Measurements from ENCODE around the gene JMJD1C. TPM values are rescaled to one million over a fixed set of nuclear protein-coding genes. Genes with fewer than 3 reads are reported as not detected.
A peak's percentile ranks its signal among the peaks of the same experiment; 100 is the strongest.

JMJD1C gene
- total and polyA plus RNA-seq, 2 donors (not counting 3 experiments of a cell fraction or from before 2014, with no cell fraction given), result 32.1 to 97.1 TPM

DNA sequence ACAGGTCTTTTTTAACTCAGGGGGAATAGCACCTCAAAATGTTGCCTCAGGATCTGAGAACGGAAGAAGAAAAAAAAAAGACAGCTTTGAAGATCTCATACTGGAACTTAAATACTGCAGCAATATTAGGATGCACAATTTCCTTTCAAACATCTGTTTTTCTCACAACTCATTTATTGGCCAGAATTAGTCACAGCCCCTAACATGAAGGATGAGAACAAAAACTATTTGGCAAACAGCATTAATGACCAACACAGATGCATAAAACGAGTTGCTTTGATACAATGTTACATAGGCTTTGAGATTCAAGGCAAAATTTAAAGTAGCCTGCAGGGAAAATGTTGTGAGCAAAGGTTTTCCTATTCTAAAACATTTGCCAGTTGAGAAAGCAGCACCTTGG lies 36.5 kb downstream of the JMJD1C start:
- no TSS peak for BruUV-seq (replicated peaks)
- no peaks in the 10 kb centered on the region for H3K9me1 ChIP-seq (replicated peaks; ENCODE audit: control insufficient read depth, extremely low read depth, insufficient read depth, low read length)
- intact Hi-C loops (cut with micrococcal nuclease) (no loop called here), dilution Hi-C loops (cut with MboI; ENCODE audit: extremely low pct_ligation_motif_present, low sequenced_read_pairs) (no loop called here)
- H3K27me3 ChIP-seq (ENCODE audit: control insufficient read depth in 2 of 2, insufficient read depth in 2 of 2, low read length in 2 of 2), result no peaks in the 10 kb centered on the region
- no peak overlapping the region for H3K4me3 ChIP-seq (replicated peaks in 1 of 3; ENCODE audit: insufficient read depth in 1 of 3, low read depth in 1 of 3, low read length in 3 of 3)
- TF ChIP-seq, protein P1, sequence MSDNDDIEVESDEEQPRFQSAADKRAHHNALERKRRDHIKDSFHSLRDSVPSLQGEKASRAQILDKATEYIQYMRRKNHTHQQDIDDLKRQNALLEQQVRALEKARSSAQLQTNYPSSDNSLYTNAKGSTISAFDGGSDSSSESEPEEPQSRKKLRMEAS (IDR thresholded peaks at IDR 0.05; ENCODE audit: insufficient read depth, insufficient read length), result no peak
- no peak for TF ChIP-seq GATA2 (IDR thresholded peaks at IDR 0.05; ENCODE audit: insufficient read depth, insufficient read length, low read depth, low read length)
- CTCF ChIA-PET, result interaction anchor here (3.1 kb wide), 1 partner anchor 291 kb away, joined by 8 read pairs; no protein-coding TSS in a partner anchor
- H4K20me1 ChIP-seq (replicated peaks; ENCODE audit: control insufficient read depth, extremely low read depth, insufficient read depth, low read length), result no peaks in the 10 kb centered on the region
- no peak overlapping the region for H3K9ac ChIP-seq (replicated peaks; ENCODE audit: extremely low read depth, insufficient read depth, low read length)
- POLR2A ChIA-PET, result interaction anchor here (0.7 to 1.3 kb wide), 2 partner anchors 8 to 161 kb away, joined by 3 to 8 read pairs; no protein-coding TSS in a partner anchor
- H3K9me3 ChIP-seq (replicated peaks; ENCODE audit: control insufficient read depth, insufficient read depth, low read length), result no peaks in the 10 kb centered on the region
- H3K27ac ChIP-seq (ENCODE audit: insufficient read depth, low read depth, low read length), result peak overlapping the region; percentile 92
- DNase-seq (ENCODE audit: low read depth, low spot score) (peak; percentile 53), FAIRE-seq (peak; percentile 24)
- H3K36me3 ChIP-seq (ENCODE audit: control insufficient read depth in 2 of 2, extremely low read depth in 1 of 2, insufficient read depth in 2 of 2, low read length in 2 of 2), result no peaks in the 10 kb centered on the region
- H3K4me2 ChIP-seq (ENCODE audit: insufficient read depth, low read length), result no peak overlapping the region
- H3K4me1 ChIP-seq (ENCODE audit: control insufficient read depth, extremely low read depth, insufficient read depth, low read length), result peaks cover 44% of the 10 kb centered on the region
- peaks cover 76% of the 10 kb centered on the region for H3K79me2 ChIP-seq (ENCODE audit: control insufficient read depth, insufficient read depth, low read length)
- no peak overlapping the region for H2AFZ ChIP-seq (ENCODE audit: low read depth, low read length)

DNA sequence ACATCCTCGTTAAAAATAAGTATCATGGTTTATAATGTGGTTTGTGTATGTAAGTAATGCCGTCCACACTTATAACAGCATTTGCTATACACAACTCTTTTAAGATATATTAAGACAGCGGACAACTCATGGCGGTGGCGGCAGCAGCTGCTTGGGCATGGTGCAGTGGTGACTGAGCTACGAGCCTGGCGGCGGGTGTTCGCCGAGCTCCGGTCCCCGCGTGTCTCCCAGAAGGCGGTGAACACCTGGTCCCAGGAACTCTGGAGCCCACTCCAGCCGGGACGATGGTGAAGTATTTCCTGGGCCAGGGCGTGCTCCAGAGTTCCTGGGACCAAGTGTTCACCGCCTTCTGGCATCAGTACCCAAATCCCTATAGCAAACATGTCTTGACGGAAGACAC lies 38.8 kb downstream of the JMJD1C start:
- Histone ChIP-seq H3K4me1 (ENCODE audit: control insufficient read depth, extremely low read depth, insufficient read depth, low read length) (peaks cover 33% of the 10 kb centered on the region), H3K4me3 (replicated peaks in 1 of 3; ENCODE audit: insufficient read depth in 1 of 3, low read depth in 1 of 3, low read length in 3 of 3) (no peak overlapping the region), H3K9me3 (replicated peaks; ENCODE audit: control insufficient read depth, insufficient read depth, low read length) (no peaks in the 10 kb centered on the region), H3K27me3 (ENCODE audit: control insufficient read depth in 2 of 2, insufficient read depth in 2 of 2, low read length in 2 of 2) (no peaks in the 10 kb centered on the region), H3K9ac (replicated peaks; ENCODE audit: extremely low read depth, insufficient read depth, low read length) (no peak overlapping the region), H3K9me1 (replicated peaks; ENCODE audit: control insufficient read depth, extremely low read depth, insufficient read depth, low read length) (no peaks in the 10 kb centered on the region), H4K20me1 (replicated peaks; ENCODE audit: control insufficient read depth, extremely low read depth, insufficient read depth, low read length) (no peaks in the 10 kb centered on the region), H3K27ac (ENCODE audit: insufficient read depth, low read depth, low read length) (no peak overlapping the region), H3K4me2 (ENCODE audit: insufficient read depth, low read length) (no peak overlapping the region), H3K79me2 (ENCODE audit: control insufficient read depth, insufficient read depth, low read length) (peaks cover 82% of the 10 kb centered on the region), H3K36me3 (ENCODE audit: control insufficient read depth in 2 of 2, extremely low read depth in 1 of 2, insufficient read depth in 2 of 2, low read length in 2 of 2) (no peaks in the 10 kb centered on the region), H2AFZ (ENCODE audit: low read depth, low read length) (no peak overlapping the region)
- dilution Hi-C loops (cut with MboI; ENCODE audit: extremely low pct_ligation_motif_present, low sequenced_read_pairs), result no loop called here
- DNase-seq (ENCODE audit: low read depth, low spot score) (no peak), FAIRE-seq (no peak)
- ChIA-PET POLR2A (no interaction called here), CTCF (no interaction called here)
- intact Hi-C loops (cut with micrococcal nuclease), result no loop called here
- TF ChIP-seq POLR2A (IDR thresholded peaks at IDR 0.05; ENCODE audit: low read depth, low read length) (no peak), JUN (IDR thresholded peaks at IDR 0.05; ENCODE audit: borderline replicate concordance, insufficient read depth, insufficient read length, low read depth) (no peak), POLR2AphosphoS5 (IDR thresholded peaks at IDR 0.05; ENCODE audit: insufficient read depth, low read depth, low read length) (no peak), FOS (IDR thresholded peaks at IDR 0.05; ENCODE audit: borderline replicate concordance, insufficient read depth, low read length) (no peak)
- TF ChIP-seq, protein P1 (IDR thresholded peaks at IDR 0.05; ENCODE audit: insufficient read depth, insufficient read length), result no peak
- no TSS peak for BruUV-seq (replicated peaks)

Data from endothelial cell of umbilical vein (primary cell).